Smooth muscle cell (in vitro differentiated cells): Measurements from ENCODE around the gene CTNNBL1. TPM values are rescaled to one million over a fixed set of nuclear protein-coding genes. Genes with fewer than 3 reads are reported as not detected.

Experiments
- DNase-seq: peaks from one replicate; lab custom pipeline; 2025; ENCODE audit not compliant: unreplicated experiment; lab: John Stamatoyannopoulos, UW
- H2AFZ ChIP-seq: fragments of 200-600 bp; sonication (generic); 2 replicates; pipeline ENCODE4 v1.6.0; 2016; ENCODE audit warnings: antibody characterized with exemption, low read depth, mild to moderate bottlenecking
- H3F3A ChIP-seq: fragments of 200-600 bp; sonication (generic); 2 replicates; pipeline ENCODE4 v1.6.0; 2017; ENCODE audit warnings: antibody characterized with exemption, low read depth
- H3K27ac ChIP-seq: fragments of 200-600 bp; sonication (generic); 2 replicates; pipeline ENCODE4 v1.5.1; 2016; ENCODE audit warnings: low read depth, mild to moderate bottlenecking
- H3K27me3 ChIP-seq: fragments of 200-600 bp; sonication (generic); 2 replicates; pipeline ENCODE4 v1.6.1; 2016; ENCODE audit warnings: low read depth, mild to moderate bottlenecking
- H3K36me3 ChIP-seq: fragments of 200-600 bp; sonication (generic); 2 replicates; pipeline ENCODE4 v1.5.1; 2016; ENCODE audit warnings: low read depth
- H3K4me1 ChIP-seq: fragments of 200-600 bp; sonication (generic); 2 replicates; pipeline ENCODE4 v1.5.1; 2016; ENCODE audit warnings: low read depth
- H3K4me2 ChIP-seq: fragments of 200-600 bp; sonication (generic); 2 replicates; pipeline ENCODE4 v1.6.0; 2016; ENCODE audit warnings: mild to moderate bottlenecking
- H3K4me3 ChIP-seq: fragments of 200-600 bp; sonication (generic); 2 replicates; pipeline ENCODE4 v1.5.1; 2016; ENCODE audit warnings: mild to moderate bottlenecking
- H3K79me2 ChIP-seq: fragments of 200-600 bp; sonication (generic); 2 replicates; pipeline ENCODE4 v1.6.0; 2016; ENCODE audit warnings: low read depth, mild to moderate bottlenecking
- H3K9ac ChIP-seq: fragments of 200-600 bp; sonication (generic); 2 replicates; pipeline ENCODE4 v1.6.0; 2016; ENCODE audit warnings: low read depth
- H3K9me3 ChIP-seq: fragments of 200-600 bp; sonication (generic); replicated peaks from 2 replicates; pipeline ENCODE4 v1.5.1; 2016; ENCODE audit warnings: low read depth
- H4K20me1 ChIP-seq: fragments of 200-600 bp; sonication (generic); 2 replicates; pipeline ENCODE4 v1.6.0; 2016; ENCODE audit warnings: low read depth
- WGBS: methylation state at CpG from one replicate; pipeline ENCODE4 v1.1.7; 2016; ENCODE audit warnings: low lambda C conversion rate; 5-methylcytosine and 5-hydroxymethylcytosine counted together
- polyA plus RNA-seq: library from polyadenylated mRNA; unstranded; fragments of >200 nt; fragmentation: Nextera tagmentation; extraction: Ambion mirVana; gene quantifications from 2 replicates; pipeline ENCODE4 v1.2.1, GENCODE V29; 2016
- total RNA-seq: library from RNA; depleted of rRNA; stranded (reverse); fragments of >200 nt; gene quantifications from 2 replicates; pipeline ENCODE4 v1.2.3, GENCODE V29; 2014
- TF ChIP-seq, protein P1 (sequence below): fragments of 200-600 bp; sonication (generic); IDR thresholded peaks from 2 replicates; pipeline ENCODE4 v1.5.1; 2017; ENCODE audit warnings: borderline replicate concordance, mild to moderate bottlenecking, antibody characterized with exemption; ENCODE audit not compliant: insufficient read depth, poor library complexity, severe bottlenecking

CTNNBL1 gene
- total and polyA plus RNA-seq, 2 experiments from 2014 or later = 33.3 to 63.6 TPM

DNA sequence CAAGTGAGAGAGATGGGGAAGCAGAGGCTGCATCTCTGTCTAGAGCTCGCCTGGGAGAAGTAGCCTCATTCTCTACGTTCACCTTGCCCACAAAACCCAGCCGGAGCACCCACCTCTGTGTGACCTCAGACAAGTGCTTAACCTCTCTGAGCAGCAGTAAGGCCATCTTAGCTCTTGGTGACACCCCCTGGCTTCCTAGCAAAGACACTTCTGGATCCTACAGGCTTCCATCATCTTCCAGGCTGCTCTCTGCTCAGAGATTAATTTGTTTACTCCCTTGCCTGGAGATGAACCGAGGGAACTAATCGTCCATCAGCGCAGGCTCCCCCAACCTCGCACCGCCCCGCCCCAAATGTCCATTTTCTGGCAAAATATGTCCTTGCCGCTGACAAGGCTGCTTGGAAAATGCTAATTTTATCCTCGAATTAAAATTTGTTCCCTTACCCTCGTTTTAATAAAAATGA is 24.0 kb upstream of the CTNNBL1 start:
- Histone ChIP-seq H3K36me3 (no peaks in the 10 kb centered on the region), H3K4me3 (no peak overlapping the region), H2AFZ (no peak overlapping the region), H3K27me3 (peaks cover 18% of the 10 kb centered on the region), H3F3A (no peaks in the 10 kb centered on the region), H3K9me3 (no peaks in the 10 kb centered on the region), H3K27ac (no peak overlapping the region), H3K4me1 (no peaks in the 10 kb centered on the region), H3K9ac (no peak overlapping the region), H4K20me1 (no peaks in the 10 kb centered on the region), H3K4me2 (no peak overlapping the region), H3K79me2 (no peaks in the 10 kb centered on the region)
- WGBS = 85% methylated on average over 12 of the region's 12 CpGs
- DNase-seq = no peak
- TF ChIP-seq, protein P1, sequence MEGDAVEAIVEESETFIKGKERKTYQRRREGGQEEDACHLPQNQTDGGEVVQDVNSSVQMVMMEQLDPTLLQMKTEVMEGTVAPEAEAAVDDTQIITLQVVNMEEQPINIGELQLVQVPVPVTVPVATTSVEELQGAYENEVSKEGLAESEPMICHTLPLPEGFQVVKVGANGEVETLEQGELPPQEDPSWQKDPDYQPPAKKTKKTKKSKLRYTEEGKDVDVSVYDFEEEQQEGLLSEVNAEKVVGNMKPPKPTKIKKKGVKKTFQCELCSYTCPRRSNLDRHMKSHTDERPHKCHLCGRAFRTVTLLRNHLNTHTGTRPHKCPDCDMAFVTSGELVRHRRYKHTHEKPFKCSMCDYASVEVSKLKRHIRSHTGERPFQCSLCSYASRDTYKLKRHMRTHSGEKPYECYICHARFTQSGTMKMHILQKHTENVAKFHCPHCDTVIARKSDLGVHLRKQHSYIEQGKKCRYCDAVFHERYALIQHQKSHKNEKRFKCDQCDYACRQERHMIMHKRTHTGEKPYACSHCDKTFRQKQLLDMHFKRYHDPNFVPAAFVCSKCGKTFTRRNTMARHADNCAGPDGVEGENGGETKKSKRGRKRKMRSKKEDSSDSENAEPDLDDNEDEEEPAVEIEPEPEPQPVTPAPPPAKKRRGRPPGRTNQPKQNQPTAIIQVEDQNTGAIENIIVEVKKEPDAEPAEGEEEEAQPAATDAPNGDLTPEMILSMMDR = no peak

GRCh38 chr20:37670351-37670791 is 23.5 kb upstream of the CTNNBL1 start:
- TF ChIP-seq, protein P1 = no peak
- DNase-seq = no peak

GRCh38 chr20:37672143-37672542 is 21.7 kb upstream of the CTNNBL1 start:
- no peaks in the 10 kb centered on the region for H3K9me3 ChIP-seq
- no peak overlapping the region for H3K9ac ChIP-seq
- no peak overlapping the region for H2AFZ ChIP-seq
- no peaks in the 10 kb centered on the region for H3K4me1 ChIP-seq
- TF ChIP-seq, protein P1 = no peak
- H3K36me3 ChIP-seq = no peaks in the 10 kb centered on the region
- no peak overlapping the region for H3K27ac ChIP-seq
- H3K27me3 ChIP-seq = peaks cover 42% of the 10 kb centered on the region
- no peak overlapping the region for H3K4me3 ChIP-seq
- H3F3A ChIP-seq = no peaks in the 10 kb centered on the region
- DNase-seq = no peak
- WGBS = 95% methylated on average over 3 of the region's 3 CpGs
- H3K79me2 ChIP-seq = no peaks in the 10 kb centered on the region
- no peak overlapping the region for H3K4me2 ChIP-seq
- H4K20me1 ChIP-seq = no peaks in the 10 kb centered on the region

More at GRCh38 chr20:37670351-37670791, 23.5 kb upstream of the CTNNBL1 start:
- no peak overlapping the region for H2AFZ ChIP-seq
- H3K27me3 ChIP-seq = peaks cover 24% of the 10 kb centered on the region
- no peak overlapping the region for H3K27ac ChIP-seq
- no peaks in the 10 kb centered on the region for H3K9me3 ChIP-seq
- H3K4me3 ChIP-seq = no peak overlapping the region
- no peaks in the 10 kb centered on the region for H3F3A ChIP-seq
- WGBS = 81% methylated on average over 18 of the region's 18 CpGs
- H3K4me1 ChIP-seq = no peaks in the 10 kb centered on the region
- no peak overlapping the region for H3K4me2 ChIP-seq
- no peaks in the 10 kb centered on the region for H3K36me3 ChIP-seq
- H4K20me1 ChIP-seq = no peaks in the 10 kb centered on the region
- no peak overlapping the region for H3K9ac ChIP-seq
- no peaks in the 10 kb centered on the region for H3K79me2 ChIP-seq

DNA sequence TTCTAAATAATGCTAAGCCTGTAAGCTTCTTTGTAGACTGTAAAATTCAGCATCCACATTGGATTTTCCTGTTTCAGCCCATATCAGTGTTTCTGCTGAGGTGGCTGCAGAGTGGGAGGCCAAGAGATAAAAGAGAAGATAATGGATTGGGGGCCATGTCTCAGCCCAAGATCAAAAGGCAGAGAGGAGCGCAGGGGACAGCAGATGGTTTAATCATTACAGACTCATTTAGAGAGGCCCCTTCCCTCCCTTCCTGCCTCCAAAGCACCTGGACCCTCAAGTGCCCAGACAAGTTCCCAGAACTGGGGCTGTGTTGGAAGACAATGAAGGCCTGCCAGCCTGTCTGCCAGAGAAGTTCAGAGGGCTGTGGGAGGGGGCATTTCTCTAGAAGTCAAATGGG is 20.4 kb upstream of the CTNNBL1 start:
- Histone ChIP-seq H3K27me3 (peaks cover 53% of the 10 kb centered on the region), H3K4me1 (no peaks in the 10 kb centered on the region), H3K9ac (no peak overlapping the region), H3K4me2 (no peak overlapping the region), H3F3A (no peaks in the 10 kb centered on the region), H3K36me3 (no peaks in the 10 kb centered on the region), H4K20me1 (no peaks in the 10 kb centered on the region), H3K9me3 (no peaks in the 10 kb centered on the region), H3K4me3 (no peak overlapping the region), H2AFZ (no peak overlapping the region), H3K79me2 (no peaks in the 10 kb centered on the region), H3K27ac (no peak overlapping the region)
- 61% methylated on average over 1 of the region's 1 CpG for WGBS
- no peak for DNase-seq
- TF ChIP-seq, protein P1 = no peak
